Stomach (tissue), 9 donors: Measurements from ENCODE around the gene PANK2. TPM values are rescaled to one million over a fixed set of nuclear protein-coding genes. Genes with fewer than 3 reads are reported as not detected.

Experiments
- DNase-seq, 2 donors: peaks; one replicate each; pipeline versions ENCODE4 v3.0.0 to v3.0.0-alpha.2; 2013 to 2019
- H3K27ac ChIP-seq, 5 donors: fragments of 200-600 bp in 4 of 5; sonication (generic) in 4 of 5; one replicate each; pipeline ENCODE4 v1.5.1; 2013 to 2019; ENCODE audit warnings: mild to moderate bottlenecking in 1 of 5, moderate library complexity in 1 of 5
- H3K27me3 ChIP-seq, 3 donors: fragments of 200-600 bp; sonication (generic); one replicate each; pipeline ENCODE4 v1.5.1; 2017 to 2019; ENCODE audit warnings: mixed run types in 1 of 3
- H3K36me3 ChIP-seq, 4 donors: fragments of 200-600 bp; sonication (generic); 1 replicate in 3 of 4; 2 replicates in 1 of 4; pipeline ENCODE4 v1.5.1; 2016 to 2019
- H3K4me1 ChIP-seq, 4 donors: fragments of 200-600 bp; sonication (generic); one replicate each; pipeline ENCODE4 v1.5.1; 2016 to 2019
- H3K4me3 ChIP-seq, 4 donors: fragments of 200-600 bp; sonication (generic) in 3 of 4; one replicate each; pipeline ENCODE4 v1.5.1; 2016 to 2019; ENCODE audit warnings: mild to moderate bottlenecking in 1 of 4
- H3K9me3 ChIP-seq, 4 donors: fragments of 200-600 bp; sonication (generic); one replicate each; pipeline ENCODE4 v1.5.1; 2016 to 2019
- EP300 ChIP-seq: sonication (generic); formaldehyde crosslinking; IDR thresholded peaks from one replicate; pipeline ENCODE4 v1.6.1; 2017; ENCODE audit warnings: antibody characterized with exemption
- POLR2A ChIP-seq, 4 donors: fragments of 450-650 bp; IDR thresholded peaks; one replicate each; pipeline ENCODE4 v1.6.1; 2016; ENCODE audit warnings: antibody characterized with exemption in 4 of 4, control low read depth in 2 of 4, mild to moderate bottlenecking in 1 of 4, moderate library complexity in 1 of 4
- POLR2AphosphoS5 ChIP-seq, 3 donors: sonication (generic); formaldehyde crosslinking; IDR thresholded peaks; one replicate each; pipeline ENCODE4 v1.6.1; 2016; ENCODE audit warnings: antibody characterized with exemption in 3 of 3
- whole genome bisulfite sequencing, 5 donors: extraction: QIAGEN DNeasy Blood & Tissue Kit in 3 of 5; methylation state at CpG; one replicate each; pipeline versions ENCODE4 v1.1.5 to v1.1.7; 2013 to 2018; 5-methylcytosine and 5-hydroxymethylcytosine counted together
- intact Hi-C: fragments of 100-400 bp; cut with DNase I; formaldehyde crosslinking; loops from one replicate; pipeline ENCODE4 v1.15.1; 2023; ENCODE audit warnings: low total_unique reads
- polyA plus RNA-seq, 3 donors: library from polyadenylated mRNA; stranded (reverse); fragments of 200-250 nt; gene quantifications; one replicate each; pipeline ENCODE4 v1.2.3, GENCODE V29; 2013
- total RNA-seq, 5 donors: library from RNA; depleted of rRNA; stranded (reverse); fragments of >200 nt; gene quantifications; one replicate each; pipeline versions ENCODE4 v1.1.0 to v1.2.3, GENCODE V29; 2014 to 2016
- TF ChIP-seq, protein P1 (sequence below), 7 experiments: fragments of 450-650 bp in 4 of 7; fragments of 200-600 bp in 3 of 7; sonication (generic) in 3 of 7; IDR thresholded peaks; one replicate each; pipeline ENCODE4 v1.5.1; 2016 to 2019; ENCODE audit warnings: antibody characterized with exemption in 7 of 7, control low read depth in 2 of 7, mild to moderate bottlenecking in 1 of 7
- donor health status: healthy with polysubstance abuse.
- donor health status: Bipolar disorder and iron deficiency.
- donor health status: healthy.

The PANK2 gene
- total and polyA plus RNA-seq, 8 donors: 8.8 to 68.4 (median 26.8) TPM

DNA sequence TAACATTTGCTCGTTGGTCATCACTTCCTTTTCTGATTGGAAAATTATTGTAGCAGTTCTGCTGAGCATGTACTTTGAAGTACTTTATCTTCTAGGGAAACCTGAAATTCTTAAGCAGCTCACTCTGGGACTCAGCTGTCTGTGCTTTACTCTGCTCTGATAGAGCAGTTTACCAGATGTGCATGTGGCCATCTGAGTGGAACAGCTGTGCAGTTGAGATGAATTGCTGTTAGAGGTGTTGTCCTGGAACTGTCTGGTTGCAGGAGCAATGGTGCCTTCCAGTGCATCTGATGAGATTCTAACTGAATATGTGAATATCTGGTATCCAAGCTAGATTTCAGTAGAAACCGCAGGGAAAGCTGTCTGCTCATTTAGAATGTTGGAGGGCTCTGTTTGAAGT, 27.2 kb downstream of the PANK2 start:
- TF ChIP-seq EP300 (no peak), POLR2A (IDR thresholded peaks at IDR 0.05) (no peak), POLR2AphosphoS5 (IDR thresholded peaks at IDR 0.05) (no peak)
- TF ChIP-seq, protein P1, sequence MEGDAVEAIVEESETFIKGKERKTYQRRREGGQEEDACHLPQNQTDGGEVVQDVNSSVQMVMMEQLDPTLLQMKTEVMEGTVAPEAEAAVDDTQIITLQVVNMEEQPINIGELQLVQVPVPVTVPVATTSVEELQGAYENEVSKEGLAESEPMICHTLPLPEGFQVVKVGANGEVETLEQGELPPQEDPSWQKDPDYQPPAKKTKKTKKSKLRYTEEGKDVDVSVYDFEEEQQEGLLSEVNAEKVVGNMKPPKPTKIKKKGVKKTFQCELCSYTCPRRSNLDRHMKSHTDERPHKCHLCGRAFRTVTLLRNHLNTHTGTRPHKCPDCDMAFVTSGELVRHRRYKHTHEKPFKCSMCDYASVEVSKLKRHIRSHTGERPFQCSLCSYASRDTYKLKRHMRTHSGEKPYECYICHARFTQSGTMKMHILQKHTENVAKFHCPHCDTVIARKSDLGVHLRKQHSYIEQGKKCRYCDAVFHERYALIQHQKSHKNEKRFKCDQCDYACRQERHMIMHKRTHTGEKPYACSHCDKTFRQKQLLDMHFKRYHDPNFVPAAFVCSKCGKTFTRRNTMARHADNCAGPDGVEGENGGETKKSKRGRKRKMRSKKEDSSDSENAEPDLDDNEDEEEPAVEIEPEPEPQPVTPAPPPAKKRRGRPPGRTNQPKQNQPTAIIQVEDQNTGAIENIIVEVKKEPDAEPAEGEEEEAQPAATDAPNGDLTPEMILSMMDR (IDR thresholded peaks at IDR 0.05): no peak
- intact Hi-C loops: no loop called here
- no peaks in the 10 kb centered on the region for H3K27me3 ChIP-seq

DNA sequence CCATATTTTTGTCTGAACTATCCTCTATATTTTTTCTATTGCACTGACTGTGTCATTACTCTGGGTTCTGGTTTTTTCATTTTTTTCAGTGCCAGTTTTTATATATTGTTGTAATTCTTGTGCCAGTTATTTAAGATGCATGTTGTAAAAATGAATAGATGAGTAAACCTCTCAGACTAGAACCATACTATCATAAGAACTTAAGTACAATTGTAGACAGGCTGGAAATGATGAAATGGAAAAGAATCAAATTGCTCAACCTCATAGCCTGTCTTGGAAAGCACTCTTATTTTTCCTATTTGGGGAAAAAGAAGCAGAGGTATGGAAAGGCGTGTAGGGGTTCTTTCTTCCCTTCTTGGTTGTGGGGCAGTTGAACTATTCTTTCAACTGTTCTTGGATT, 30.2 kb downstream of the PANK2 start:
- Histone ChIP-seq H3K36me3 (peaks cover 22 to 91% (median 83%) of the 10 kb centered on the region in 4 donors), H3K9me3 (no peaks in the 10 kb centered on the region), H3K27me3 (no peaks in the 10 kb centered on the region), H3K4me3 (no peak overlapping the region), H3K4me1 (peaks cover 4 to 33% (median 18%) of the 10 kb centered on the region in 4 donors), H3K27ac (no peak overlapping the region)
- no peak for TF ChIP-seq POLR2A (IDR thresholded peaks at IDR 0.05)
- WGBS, 5 donors: 90 to 100% (median 97%) methylated on average over 1 of the region's 1 CpG
- DNase-seq: no peak
- intact Hi-C loops: no loop called here

More for the DNA sequence above, 27.2 kb downstream of the PANK2 start:
- no peak for DNase-seq
- WGBS, 5 donors: 50 to 63% (median 55%) methylated on average over 2 of the region's 2 CpGs
- Histone ChIP-seq H3K27ac (no peak overlapping the region), H3K4me1 (peaks cover 0 to 14% (median 2%) of the 10 kb centered on the region in 4 donors), H3K4me3 (no peak overlapping the region), H3K9me3 (no peaks in the 10 kb centered on the region), H3K36me3 (peaks cover 28 to 92% (median 87%) of the 10 kb centered on the region in 4 donors)

DNA sequence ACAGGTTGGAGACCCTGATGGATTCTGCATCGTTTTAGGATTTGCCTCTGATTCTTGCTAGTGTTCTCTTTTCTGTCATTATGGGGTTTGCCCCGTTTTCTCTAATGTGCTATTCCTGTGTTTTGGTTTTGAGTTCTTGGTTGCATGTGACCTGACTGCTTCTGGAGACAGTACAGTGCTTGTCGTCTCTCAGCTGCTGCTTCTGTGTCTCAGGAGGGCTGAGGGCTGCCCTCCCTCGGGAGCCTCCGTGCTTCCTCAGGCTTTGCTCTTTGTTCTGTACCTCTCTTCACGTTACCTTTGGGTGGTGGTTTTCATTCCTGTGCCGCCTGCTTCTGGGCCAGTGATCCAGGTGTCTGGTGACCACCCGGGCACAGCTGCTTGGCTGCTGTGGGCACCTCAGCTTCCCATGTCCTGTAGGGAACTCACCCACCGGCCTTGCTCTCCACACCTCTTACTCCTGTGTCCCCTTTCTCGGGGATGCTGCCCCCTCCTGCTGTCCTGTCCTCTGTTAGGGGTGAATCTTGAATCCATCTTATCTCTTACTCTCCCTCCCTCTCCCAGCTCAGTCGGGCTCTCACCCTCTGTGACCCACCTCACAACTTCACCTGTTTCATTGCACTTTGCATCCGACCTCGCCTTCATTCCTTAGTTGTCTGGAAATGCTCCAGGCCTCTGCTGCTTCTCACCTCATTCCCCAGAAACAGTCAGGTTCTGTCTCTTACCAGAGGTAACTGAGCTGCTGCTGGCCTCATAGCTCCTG, 33.2 kb downstream of the PANK2 start:
- H3K27me3 ChIP-seq: no peaks in the 10 kb centered on the region
- H3K36me3 ChIP-seq: peaks cover 21 to 77% (median 69%) of the 10 kb centered on the region in 4 donors
- H3K4me1 ChIP-seq: peaks cover 5 to 51% (median 19%) of the 10 kb centered on the region in 4 donors
- H3K27ac ChIP-seq: no peak overlapping the region
- no peak overlapping the region for H3K4me3 ChIP-seq
- H3K9me3 ChIP-seq: no peaks in the 10 kb centered on the region
- no peak for TF ChIP-seq POLR2A (IDR thresholded peaks at IDR 0.05)
- TF ChIP-seq EP300: no peak
- TF ChIP-seq POLR2AphosphoS5 (IDR thresholded peaks at IDR 0.05): no peak
- TF ChIP-seq, protein P1 (IDR thresholded peaks at IDR 0.05): no peak
- WGBS, 5 donors: 62 to 75% (median 70%) methylated on average over 13 of the region's 13 CpGs
- DNase-seq: no peak
- intact Hi-C loops: no loop called here

DNA sequence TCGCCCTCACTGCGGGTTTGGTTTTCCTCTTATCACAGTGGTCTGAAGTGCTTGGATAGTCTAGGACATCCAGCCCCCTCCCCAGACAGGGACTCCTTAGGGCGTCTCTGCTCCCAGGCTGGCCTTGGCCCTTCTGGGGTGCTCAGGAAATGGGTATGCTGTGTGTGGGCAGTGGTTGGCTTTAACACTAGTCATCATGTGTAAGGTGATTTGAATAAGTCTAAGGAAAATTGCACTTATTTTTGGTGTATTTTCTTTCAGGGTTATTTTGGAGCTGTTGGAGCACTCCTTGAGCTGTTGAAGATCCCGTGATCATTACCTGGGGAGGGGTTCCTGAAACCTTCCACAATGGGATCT, 33.8 kb downstream of the PANK2 start:
- TF ChIP-seq, protein P1 (IDR thresholded peaks at IDR 0.05): no peak
- TF ChIP-seq POLR2A (IDR thresholded peaks at IDR 0.05) (no peak), EP300 (no peak), POLR2AphosphoS5 (IDR thresholded peaks at IDR 0.05) (no peak)
- Histone ChIP-seq H3K9me3 (no peaks in the 10 kb centered on the region), H3K27ac (no peak overlapping the region), H3K4me3 (no peak overlapping the region), H3K27me3 (no peaks in the 10 kb centered on the region), H3K36me3 (peaks cover 21 to 74% (median 69%) of the 10 kb centered on the region in 4 donors), H3K4me1 (peaks cover 11 to 57% (median 19%) of the 10 kb centered on the region in 4 donors)
- 58 to 79% (median 78%) methylated on average over 4 of the region's 4 CpGs for WGBS, 5 donors
- intact Hi-C loops: no loop called here
- DNase-seq: no peak

DNA sequence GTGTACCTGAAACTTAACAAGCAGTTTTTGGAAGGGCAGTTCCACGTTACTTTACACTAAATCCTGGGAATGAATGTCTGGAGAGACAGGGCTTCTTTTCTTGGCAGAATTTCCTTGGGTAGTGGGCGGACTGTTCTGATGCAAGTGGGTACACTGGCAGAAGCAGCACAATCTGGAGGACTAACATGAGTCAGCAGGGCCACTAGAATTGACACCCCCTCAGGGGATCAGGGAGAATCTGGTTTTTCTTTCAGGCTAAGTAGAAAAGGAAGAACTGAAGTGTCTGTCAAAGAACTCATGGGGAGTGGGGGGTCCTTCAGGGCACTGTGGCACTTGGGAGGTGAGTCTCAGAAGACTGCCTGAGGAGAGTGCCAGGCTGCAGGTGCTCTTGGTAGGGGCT, 34.6 kb downstream of the PANK2 start:
- H3K4me3 ChIP-seq: no peak overlapping the region
- 35 to 78% (median 58%) methylated on average over 2 of the region's 2 CpGs for WGBS, 5 donors
- peaks cover 16 to 66% (median 63%) of the 10 kb centered on the region in 4 donors for H3K36me3 ChIP-seq
- intact Hi-C loops: no loop called here
- DNase-seq: no peak
- H3K27me3 ChIP-seq: no peaks in the 10 kb centered on the region
- peaks cover 14 to 65% (median 19%) of the 10 kb centered on the region in 4 donors for H3K4me1 ChIP-seq
- no peak for TF ChIP-seq POLR2A (IDR thresholded peaks at IDR 0.05)
- TF ChIP-seq POLR2AphosphoS5 (IDR thresholded peaks at IDR 0.05): no peak
- TF ChIP-seq, protein P1 (IDR thresholded peaks at IDR 0.05): no peak
- no peak for TF ChIP-seq EP300
- H3K27ac ChIP-seq: peak overlapping the region in 2 of 5 donors; percentile 5 to 19
- H3K9me3 ChIP-seq: no peaks in the 10 kb centered on the region
